OCI-LY3 (cell line): ENCODE results near the gene PPP2R5C.

Experiments used
- H2AFZ ChIP-seq: fragments of 200-600, 300-600 bp; shearing (Covaris generic); 2 replicates; pipeline ENCODE4 v1.6.0; 2014; ENCODE audit warnings: antibody characterized with exemption, low read depth, low read length
- H3K27ac ChIP-seq: fragments of 200-600, 300-600 bp; sonication (generic); 2 replicates; pipeline ENCODE4 v1.5.1; 2014; ENCODE audit warnings: mild to moderate bottlenecking, low read length, moderate library complexity, mixed read lengths
- H3K27me3 ChIP-seq: fragments of 200-600, 300-600 bp; sonication (generic); 2 replicates; pipeline ENCODE4 v1.6.1; 2014; ENCODE audit warnings: low read depth, low read length, mixed read lengths
- H3K36me3 ChIP-seq: fragments of 200-600, 300-600 bp; sonication (generic); replicated peaks from 2 replicates; pipeline ENCODE3; 2014; ENCODE audit warnings: low read depth, low read length, mixed read lengths
- H3K4me1 ChIP-seq: fragments of 300-600, 200-600 bp; sonication (generic); 2 replicates; pipeline ENCODE4 v1.6.1; 2014; ENCODE audit warnings: low read length, mixed read lengths
- H3K4me2 ChIP-seq: fragments of 200-600, 300-600 bp; sonication (generic); 2 replicates; pipeline ENCODE4 v1.6.1; 2014; ENCODE audit warnings: low read length, mixed read lengths
- H3K4me3 ChIP-seq: fragments of 300-600, 200-600 bp; sonication (generic); 2 replicates; pipeline ENCODE4 v1.5.1; 2014; ENCODE audit warnings: antibody characterized with exemption, mild to moderate bottlenecking, low read length, moderate library complexity
- H3K79me2 ChIP-seq: fragments of 300-600, 200-600 bp; shearing (Covaris generic); 2 replicates; pipeline ENCODE4 v1.6.1; 2014; ENCODE audit warnings: mild to moderate bottlenecking, low read length, mixed read lengths
- H3K9ac ChIP-seq: fragments of 300-600, 200-600 bp; shearing (Covaris generic); 2 replicates; pipeline ENCODE4 v1.6.0; 2014; ENCODE audit warnings: mild to moderate bottlenecking, low read length, moderate library complexity
- H3K9me3 ChIP-seq: fragments of 200-600, 300-600 bp; shearing (Covaris generic); 2 replicates; pipeline ENCODE4 v1.6.1; 2014; ENCODE audit warnings: low read length, mixed read lengths; ENCODE audit not compliant: insufficient read depth
- H4K20me1 ChIP-seq: fragments of 200-600, 300-600 bp; sonication (generic); 2 replicates; pipeline ENCODE4 v1.6.1; 2016; ENCODE audit warnings: low read length, mixed read lengths; ENCODE audit not compliant: insufficient read depth
- CTCF ChIP-seq: fragments of 200-600, 300-600 bp; sonication (generic); IDR thresholded peaks from 2 replicates; pipeline ENCODE4 v1.5.1; 2014; ENCODE audit warnings: antibody characterized with exemption, low read length, low read depth
- EZH2phosphoT487 ChIP-seq: fragments of 200-600 bp; shearing (Covaris generic); IDR thresholded peaks from 2 replicates; pipeline ENCODE4 v1.6.1; 2018; ENCODE audit warnings: antibody characterized with exemption, mixed run types, low read depth

PPP2R5C gene

GRCh38 chr14:101726295-101726953, 35.1 kb upstream of the PPP2R5C start:
- H3K9ac ChIP-seq = no peak overlapping the region
- no peaks in the 10 kb centered on the region for H3K36me3 ChIP-seq
- TF ChIP-seq EZH2phosphoT487 = no peak
- no peak for TF ChIP-seq CTCF
- H2AFZ ChIP-seq = no peak overlapping the region
- 0 out of 2 replicates have a peak, but pooled peaks cover 6% of the 10 kb centered on the region for H3K27me3 ChIP-seq
- H3K4me3 ChIP-seq = no peak overlapping the region
- H3K27ac ChIP-seq = no peak overlapping the region
- H3K4me1 ChIP-seq = peaks cover 8% of the 10 kb centered on the region
- H3K9me3 ChIP-seq = no peaks in the 10 kb centered on the region
- H3K4me2 ChIP-seq = no peak overlapping the region
- H4K20me1 ChIP-seq = no peaks in the 10 kb centered on the region
- H3K79me2 ChIP-seq = no peaks in the 10 kb centered on the region

GRCh38 chr14:101726954-101727302, 34.6 kb upstream of the PPP2R5C start:
- TF ChIP-seq CTCF (no peak), EZH2phosphoT487 (no peak)
- Histone ChIP-seq H3K4me3 (no peak overlapping the region), H4K20me1 (no peaks in the 10 kb centered on the region), H3K4me1 (peaks cover 13% of the 10 kb centered on the region), H3K9me3 (no peaks in the 10 kb centered on the region), H3K36me3 (no peaks in the 10 kb centered on the region), H3K4me2 (no peak overlapping the region), H3K79me2 (no peaks in the 10 kb centered on the region), H2AFZ (no peak overlapping the region), H3K27ac (no peak overlapping the region), H3K27me3 (0 out of 2 replicates have a peak, but pooled peaks cover 6% of the 10 kb centered on the region), H3K9ac (no peak overlapping the region)

- Histone ChIP-seq H4K20me1 (no peaks in the 10 kb centered on the region), H3K9ac (no peak overlapping the region), H3K4me1 (peaks cover 15% of the 10 kb centered on the region)
Measured at GRCh38 chr14:101727611-101728366, 33.7 kb upstream of the PPP2R5C start.

More at GRCh38 chr14:101727611-101728366, 33.7 kb upstream of the PPP2R5C start:
- Histone ChIP-seq H3K36me3 (no peaks in the 10 kb centered on the region), H3K4me2 (no peak overlapping the region), H3K27ac (no peak overlapping the region), H2AFZ (no peak overlapping the region), H3K79me2 (no peaks in the 10 kb centered on the region), H3K4me3 (no peak overlapping the region), H3K9me3 (no peaks in the 10 kb centered on the region), H3K27me3 (no peaks in the 10 kb centered on the region)
- TF ChIP-seq CTCF = no peak
- TF ChIP-seq EZH2phosphoT487 = no peak
